ENCODE results near the gene MIER2.

Gene MIER2

GRCh38 chr19:326871-327270, 17.7 kb downstream of the MIER2 start:
- Mint-ChIP-seq H3K27me3 (ENCODE audit: low read depth, poor library complexity) (peaks cover 3% of the 10 kb centered on the region), H3K27ac (no peak overlapping the region), H3K4me1 (no peaks in the 10 kb centered on the region), H3K36me3 (ENCODE audit: low read depth) (no peaks in the 10 kb centered on the region), H3K9me3 (peaks cover 49% of the 10 kb centered on the region), H3K4me3 (no peak overlapping the region)
- TF ChIP-seq CTCF (IDR thresholded peaks at IDR 0.05), result no peak
- no peak for DNase-seq

DNA sequence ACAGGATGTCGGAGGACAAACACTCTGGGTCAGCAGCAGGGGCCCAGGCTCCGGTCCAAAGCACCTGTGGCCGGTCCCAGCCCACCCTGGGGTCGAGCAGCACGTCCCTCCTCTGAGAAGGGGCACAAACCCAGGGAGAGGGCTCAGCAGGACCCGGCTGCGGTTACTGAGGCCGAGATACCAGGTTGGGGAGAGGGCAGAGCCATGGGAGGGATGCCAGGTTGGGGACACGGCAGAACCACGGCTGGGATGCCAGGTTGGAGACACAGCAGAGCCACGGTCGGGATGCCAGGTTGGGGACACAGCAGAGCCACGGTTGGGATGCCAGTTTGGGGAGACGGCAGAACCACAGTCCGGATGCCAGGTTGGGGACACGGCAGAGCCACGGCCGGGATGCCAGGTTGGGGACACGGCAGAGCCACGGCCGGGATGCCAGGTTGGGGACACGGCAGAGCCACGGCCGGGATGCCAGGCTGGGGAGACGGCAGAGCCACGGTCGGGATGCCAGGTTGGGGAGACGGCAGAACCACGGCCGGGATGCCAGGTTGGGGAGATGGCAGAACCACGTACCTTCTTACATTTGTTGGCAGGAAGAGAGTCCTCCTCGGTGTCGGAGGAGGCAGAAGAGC, 18.5 kb downstream of the MIER2 start:
- no peak overlapping the region for H3K4me3 Mint-ChIP-seq
- no peak for TF ChIP-seq CTCF (IDR thresholded peaks at IDR 0.05)

GRCh38 chr19:325173-325936, 19.2 kb downstream of the MIER2 start:
- Mint-ChIP-seq H3K27me3 (ENCODE audit: low read depth, poor library complexity) (no peaks in the 10 kb centered on the region), H3K27ac (no peak overlapping the region), H3K4me1 (no peaks in the 10 kb centered on the region), H3K36me3 (ENCODE audit: low read depth) (no peaks in the 10 kb centered on the region), H3K4me3 (no peak overlapping the region), H3K9me3 (peaks cover 35% of the 10 kb centered on the region)
- no peak for TF ChIP-seq CTCF (IDR thresholded peaks at IDR 0.05)
- no peak for DNase-seq

More for the DNA sequence above, 18.5 kb downstream of the MIER2 start:
- Mint-ChIP-seq H3K36me3 (ENCODE audit: low read depth) (no peaks in the 10 kb centered on the region), H3K9me3 (peaks cover 42% of the 10 kb centered on the region), H3K4me1 (no peaks in the 10 kb centered on the region), H3K27ac (no peak overlapping the region), H3K27me3 (ENCODE audit: low read depth, poor library complexity) (peaks cover 3% of the 10 kb centered on the region)
- DNase-seq, result no peak

DNA sequence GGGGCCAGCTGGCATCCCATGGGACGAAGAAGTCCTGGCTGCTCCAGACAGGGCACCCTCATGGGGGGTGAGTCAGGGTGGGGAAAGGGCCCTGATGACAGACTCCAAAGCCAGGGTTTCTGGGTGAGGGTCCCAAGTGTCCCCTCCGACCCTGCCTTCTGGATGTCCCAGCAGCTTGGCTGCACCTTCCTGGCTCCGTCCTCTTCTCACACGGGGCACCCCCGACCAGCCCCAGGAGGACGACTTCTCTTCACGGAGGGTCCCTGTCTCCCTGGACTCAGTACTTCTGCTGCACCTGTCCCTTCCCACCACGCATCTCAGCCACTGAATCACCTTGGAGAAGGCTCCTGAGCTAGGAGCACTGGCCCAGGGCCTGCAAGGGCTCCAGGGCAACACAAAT, 19.9 kb downstream of the MIER2 start:
- TF ChIP-seq CTCF (IDR thresholded peaks at IDR 0.05), result no peak

GRCh38 chr19:322616-323015, 22.0 kb downstream of the MIER2 start:
- no peaks in the 10 kb centered on the region for H3K36me3 Mint-ChIP-seq (ENCODE audit: low read depth)
- H3K9me3 Mint-ChIP-seq, result peaks cover 20% of the 10 kb centered on the region
- no peak for TF ChIP-seq CTCF (IDR thresholded peaks at IDR 0.05)
- H3K27me3 Mint-ChIP-seq (ENCODE audit: low read depth, poor library complexity), result no peaks in the 10 kb centered on the region
- DNase-seq, result no peak
- no peak overlapping the region for H3K27ac Mint-ChIP-seq
- H3K4me1 Mint-ChIP-seq, result no peaks in the 10 kb centered on the region
- H3K4me3 Mint-ChIP-seq, result no peak overlapping the region

More for the DNA sequence above, 19.9 kb downstream of the MIER2 start:
- H3K4me1 Mint-ChIP-seq, result no peaks in the 10 kb centered on the region
- no peak for DNase-seq
- H3K4me3 Mint-ChIP-seq, result no peak overlapping the region
- no peaks in the 10 kb centered on the region for H3K36me3 Mint-ChIP-seq (ENCODE audit: low read depth)
- no peaks in the 10 kb centered on the region for H3K27me3 Mint-ChIP-seq (ENCODE audit: low read depth, poor library complexity)
- H3K27ac Mint-ChIP-seq, result no peak overlapping the region
- H3K9me3 Mint-ChIP-seq, result peaks cover 28% of the 10 kb centered on the region

- no peaks in the 10 kb centered on the region for H3K36me3 Mint-ChIP-seq (ENCODE audit: low read depth)
- H3K27me3 Mint-ChIP-seq (ENCODE audit: low read depth, poor library complexity), result peaks cover 3% of the 10 kb centered on the region
- TF ChIP-seq CTCF (IDR thresholded peaks at IDR 0.05), result no peak
- no peak for DNase-seq
- no peak overlapping the region for H3K4me3 Mint-ChIP-seq
- H3K4me1 Mint-ChIP-seq, result peaks cover 12% of the 10 kb centered on the region
- peaks cover 40% of the 10 kb centered on the region for H3K9me3 Mint-ChIP-seq
- H3K27ac Mint-ChIP-seq, result no peak overlapping the region
Observed at GRCh38 chr19:318509-318774, 26.2 kb downstream of the MIER2 start.

All from nephron progenitor cell (in vitro differentiated cells).